VCaP (cell line): Measurements from ENCODE around the gene PASK.

Experiments used
- H3K27ac ChIP-seq: fragments of 450-650 bp; 2 replicates; pipeline ENCODE4 v1.5.1; 2017
- TF ChIP-seq, protein P1 (sequence below): fragments of 450-650 bp; conservative IDR thresholded peaks from 2 replicates; pipeline ENCODE4 v1.5.1; 2017; ENCODE audit warnings: mild to moderate bottlenecking, moderate library complexity

The PASK gene

DNA sequence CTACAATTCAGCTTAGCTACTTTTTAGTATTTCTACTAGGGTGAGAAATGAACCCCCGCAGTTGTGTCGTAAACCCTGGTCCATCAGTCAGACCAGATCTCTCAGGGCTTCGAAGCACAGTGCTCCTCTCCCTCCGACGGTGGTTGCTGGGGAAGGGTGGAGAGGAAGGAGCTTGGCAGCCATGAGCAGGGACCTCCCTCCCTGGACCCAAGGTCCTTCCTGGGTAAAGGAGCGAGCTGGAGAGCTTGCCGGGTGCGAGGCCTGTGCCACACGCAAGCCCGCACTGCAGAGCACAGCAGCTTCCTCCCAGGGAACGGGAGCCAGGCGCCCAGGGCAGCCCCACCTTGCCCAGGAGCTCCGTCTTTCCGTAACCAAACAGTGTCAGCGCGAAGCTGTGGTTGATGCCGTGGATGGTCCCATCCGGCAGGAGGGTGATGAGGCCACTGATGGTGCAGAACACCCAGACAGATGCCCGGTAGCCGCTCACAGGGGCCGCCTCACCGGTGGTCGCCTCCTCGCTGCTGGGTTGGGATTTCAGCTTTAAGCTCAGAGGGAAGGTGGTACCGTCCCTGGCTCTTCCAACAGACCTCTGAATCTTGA is 12.5 kb downstream of the PASK start:
- no peak overlapping the region for H3K27ac ChIP-seq
- TF ChIP-seq, protein P1, sequence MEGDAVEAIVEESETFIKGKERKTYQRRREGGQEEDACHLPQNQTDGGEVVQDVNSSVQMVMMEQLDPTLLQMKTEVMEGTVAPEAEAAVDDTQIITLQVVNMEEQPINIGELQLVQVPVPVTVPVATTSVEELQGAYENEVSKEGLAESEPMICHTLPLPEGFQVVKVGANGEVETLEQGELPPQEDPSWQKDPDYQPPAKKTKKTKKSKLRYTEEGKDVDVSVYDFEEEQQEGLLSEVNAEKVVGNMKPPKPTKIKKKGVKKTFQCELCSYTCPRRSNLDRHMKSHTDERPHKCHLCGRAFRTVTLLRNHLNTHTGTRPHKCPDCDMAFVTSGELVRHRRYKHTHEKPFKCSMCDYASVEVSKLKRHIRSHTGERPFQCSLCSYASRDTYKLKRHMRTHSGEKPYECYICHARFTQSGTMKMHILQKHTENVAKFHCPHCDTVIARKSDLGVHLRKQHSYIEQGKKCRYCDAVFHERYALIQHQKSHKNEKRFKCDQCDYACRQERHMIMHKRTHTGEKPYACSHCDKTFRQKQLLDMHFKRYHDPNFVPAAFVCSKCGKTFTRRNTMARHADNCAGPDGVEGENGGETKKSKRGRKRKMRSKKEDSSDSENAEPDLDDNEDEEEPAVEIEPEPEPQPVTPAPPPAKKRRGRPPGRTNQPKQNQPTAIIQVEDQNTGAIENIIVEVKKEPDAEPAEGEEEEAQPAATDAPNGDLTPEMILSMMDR = no peak

DNA sequence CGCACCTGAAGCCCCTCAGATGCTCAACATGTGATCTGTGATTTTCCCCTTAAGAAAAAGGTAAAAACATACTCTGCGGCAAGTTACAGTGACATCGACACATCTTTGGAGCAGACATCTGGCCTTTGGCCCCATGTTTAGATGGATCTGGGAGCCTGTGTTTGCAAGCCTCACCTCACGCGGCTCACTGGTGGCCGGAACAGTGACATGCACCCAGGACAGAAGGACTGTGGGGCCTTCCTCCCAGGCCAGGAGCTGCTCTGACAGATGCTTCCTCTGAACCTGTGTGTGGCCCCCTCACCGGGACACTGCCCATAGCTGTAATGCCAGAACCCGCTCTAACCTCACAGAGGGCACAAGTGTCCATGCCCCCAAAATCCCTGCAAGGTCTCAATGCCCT is 13.1 kb downstream of the PASK start:
- TF ChIP-seq, protein P1 = no peak

DNA sequence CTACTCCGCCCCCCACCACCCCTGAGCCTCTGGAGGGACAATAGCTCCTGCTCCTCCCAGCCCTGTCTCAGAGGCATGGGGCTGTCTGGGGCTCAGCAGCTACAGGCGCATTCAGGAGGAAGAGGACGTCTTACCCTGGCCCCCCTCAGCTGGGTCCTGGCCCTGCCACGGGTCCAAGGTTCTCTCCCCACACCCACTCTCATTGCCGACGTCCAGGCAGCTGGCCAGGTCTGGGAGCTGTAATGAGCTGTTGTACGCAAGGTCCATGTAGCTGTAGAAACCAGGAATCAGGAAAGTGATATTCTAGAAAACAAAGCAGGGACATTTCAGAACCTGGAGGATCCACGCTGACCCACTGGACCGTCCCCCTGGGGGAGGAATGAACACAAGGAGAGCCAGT is 13.5 kb downstream of the PASK start:
- H3K27ac ChIP-seq = no peak overlapping the region
- TF ChIP-seq, protein P1 = no peak

More for the DNA sequence above, 13.1 kb downstream of the PASK start:
- no peak overlapping the region for H3K27ac ChIP-seq

DNA sequence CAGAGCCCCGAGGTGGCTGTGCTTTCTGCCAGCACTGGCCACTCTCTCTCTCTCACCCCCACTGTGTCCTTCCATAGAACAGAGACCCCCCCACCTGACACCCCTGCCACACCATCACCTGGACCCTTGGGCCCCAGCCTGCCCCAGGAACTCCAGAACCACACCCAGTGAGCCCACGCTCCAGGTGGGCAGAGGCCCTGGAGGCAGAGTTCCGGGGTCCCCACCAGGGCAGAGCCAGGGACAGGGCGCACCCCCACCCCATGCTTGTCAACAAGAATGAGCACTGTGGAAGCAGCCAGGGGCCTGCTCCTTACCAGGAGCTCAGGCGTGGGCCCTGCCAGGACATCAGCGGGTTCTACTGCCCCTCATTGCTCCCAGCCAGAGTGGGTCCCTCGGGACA is 14.6 kb downstream of the PASK start:
- TF ChIP-seq, protein P1 = no peak
- H3K27ac ChIP-seq = no peak overlapping the region

DNA sequence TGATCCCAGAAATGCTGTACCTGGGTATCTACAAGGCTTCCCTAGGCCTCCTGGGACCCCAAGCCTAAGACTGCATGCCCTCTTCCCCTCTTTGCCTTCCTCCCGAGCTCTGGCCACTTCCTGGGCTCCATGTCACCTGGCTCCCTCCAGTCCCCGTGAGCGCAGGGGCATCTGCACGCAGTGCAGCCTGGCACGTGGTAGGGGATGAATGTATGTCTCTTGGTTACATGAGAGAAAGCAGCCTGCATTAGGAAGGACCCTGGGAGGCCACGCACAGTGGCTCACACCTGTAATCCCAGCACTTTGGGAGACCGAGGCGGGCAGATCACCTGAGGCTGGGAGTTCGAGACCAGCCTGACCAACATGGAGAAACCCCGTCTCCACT is 15.8 kb downstream of the PASK start:
- no peak overlapping the region for H3K27ac ChIP-seq
- TF ChIP-seq, protein P1 = no peak

DNA sequence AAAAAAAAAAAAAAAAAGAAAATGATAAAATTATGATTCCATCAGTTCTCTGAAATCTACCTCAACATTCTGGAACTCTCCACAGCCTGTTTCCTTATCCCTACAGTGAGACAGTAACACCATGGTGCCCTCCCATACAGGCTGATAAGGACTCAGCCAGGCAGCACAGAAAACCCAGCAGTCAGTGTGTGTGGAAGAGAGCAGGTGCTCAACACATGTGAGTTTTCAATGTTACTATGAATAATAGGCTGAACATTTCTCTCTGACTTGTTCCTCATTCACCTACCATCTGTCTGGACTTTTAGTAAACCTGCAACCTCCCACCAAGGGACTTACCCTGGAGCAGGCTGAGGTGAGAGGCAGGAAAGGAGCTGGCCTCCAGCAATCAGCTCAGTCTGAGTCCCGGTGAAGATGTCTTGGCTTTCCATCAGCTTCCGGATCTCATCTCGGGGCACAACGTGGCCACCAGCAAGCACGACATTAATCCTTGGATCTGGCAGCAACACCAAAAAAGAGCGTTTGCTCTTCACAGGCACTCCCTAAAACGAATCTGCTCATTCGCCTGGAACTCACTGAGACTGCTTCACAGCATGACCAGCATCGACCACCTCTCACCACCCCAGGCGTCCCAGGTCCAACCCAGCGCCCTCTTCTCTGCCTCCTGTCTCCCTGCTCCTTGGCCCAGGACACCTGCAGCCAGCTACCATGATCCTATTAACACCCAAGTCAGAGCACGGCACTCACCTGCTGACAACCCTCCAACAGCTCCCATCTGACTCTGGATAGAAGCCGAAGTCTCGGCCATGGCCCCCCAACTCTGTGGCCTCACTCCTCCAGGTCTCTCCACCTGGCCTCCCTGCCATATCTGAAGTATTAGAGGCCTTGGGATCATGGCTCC is 16.5 kb downstream of the PASK start:
- H3K27ac ChIP-seq = no peak overlapping the region
- TF ChIP-seq, protein P1 = no peak

DNA sequence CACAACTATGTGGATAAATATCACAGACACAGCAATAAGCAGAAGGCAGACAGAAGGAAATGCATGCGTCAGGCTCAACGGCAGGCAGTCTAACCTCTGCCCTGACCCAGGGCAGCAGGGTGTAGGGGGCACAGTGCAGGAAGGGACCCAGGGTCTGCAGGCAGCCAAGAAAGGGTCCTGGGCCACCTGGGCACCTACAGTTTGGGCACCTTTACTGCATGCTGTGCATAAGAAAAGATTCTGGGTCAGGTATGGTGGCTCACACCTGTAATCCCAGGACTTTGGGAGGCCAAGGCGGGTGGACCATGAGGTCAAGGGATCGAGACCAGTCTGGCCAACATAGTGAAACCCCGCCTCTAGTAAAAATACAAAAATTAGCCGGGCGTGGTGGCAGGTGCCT is 17.7 kb downstream of the PASK start:
- H3K27ac ChIP-seq = no peak overlapping the region
- TF ChIP-seq, protein P1 = no peak
